HG03280 (cell line): ENCODE measurements around the gene RAMP1.
"Not testable (repeated sequence)": the region's sequence is repeated elsewhere in the genome, so short reads cannot be mapped to it uniquely, and the experiment has no call there.

ENCODE experiments used
- ATAC-seq: cut with Tn5 transposase; IDR thresholded peaks from one replicate; pipeline ENCODE4 v1.9.1; 2021; ENCODE audit warnings: mild to moderate bottlenecking, moderate library complexity; ENCODE audit not compliant: unreplicated experiment

RAMP1 gene

GRCh38 chr2:237863102-237863511 is 3.7 kb downstream of the RAMP1 start:
- ATAC-seq: no peak

GRCh38 chr2:237863689-237864443 is 4.4 kb downstream of the RAMP1 start:
- ATAC-seq: no peak

DNA sequence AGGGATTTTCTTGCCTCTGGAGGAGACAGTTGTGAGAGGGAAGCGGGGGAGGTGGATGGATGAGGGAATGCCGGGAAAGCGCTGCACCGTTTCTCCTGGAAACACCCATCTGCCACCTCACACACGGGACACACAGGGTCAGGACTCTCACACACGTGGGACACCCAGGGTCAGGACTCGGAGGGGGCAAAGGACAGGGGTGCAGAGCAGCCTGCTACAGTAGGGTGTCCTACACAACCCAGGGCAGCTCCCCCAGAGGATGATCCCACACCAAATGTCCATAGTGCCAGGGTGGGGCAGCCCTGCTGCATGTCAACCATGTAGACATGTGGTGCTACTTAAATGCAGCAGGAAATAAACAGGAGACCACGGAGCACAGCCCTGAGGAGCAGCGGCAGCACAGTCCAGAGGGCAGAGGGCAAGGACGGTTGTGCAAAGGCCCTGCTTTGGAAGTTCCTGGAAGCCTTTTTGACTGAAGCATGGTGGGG is 5.1 kb downstream of the RAMP1 start:
- ATAC-seq: no peak

- ATAC-seq: no peak
Measured at GRCh38 chr2:237864940-237865622, 5.7 kb downstream of the RAMP1 start.

GRCh38 chr2:237865623-237866041 is 6.2 kb downstream of the RAMP1 start:
- no peak for ATAC-seq

DNA sequence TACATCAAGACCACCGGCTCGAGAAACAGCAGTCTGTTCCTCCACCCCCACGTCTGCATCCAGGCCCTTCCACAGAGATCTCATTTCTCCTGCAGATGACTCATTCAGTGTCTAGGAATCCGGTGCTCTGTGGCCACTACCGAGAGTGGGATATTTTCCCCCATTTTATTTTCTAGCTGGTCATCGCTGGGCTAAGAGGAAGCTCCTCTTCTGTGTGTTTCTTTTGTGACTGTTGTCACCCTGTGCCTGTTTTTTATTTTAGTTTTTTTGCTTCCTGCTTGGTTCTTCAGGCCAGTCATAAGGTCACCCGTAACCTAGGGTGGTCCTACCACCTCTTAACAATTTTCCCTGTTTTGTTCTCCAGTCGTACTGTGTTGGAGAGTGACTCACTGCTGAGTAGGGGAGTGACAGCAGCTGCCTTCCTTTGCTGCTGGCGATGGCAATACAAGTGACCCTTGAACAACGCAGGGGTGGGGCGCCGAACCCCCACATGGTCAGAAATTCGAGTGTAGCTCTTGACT is 6.7 kb downstream of the RAMP1 start:
- no peak for ATAC-seq

GRCh38 chr2:237867465-237867864 is 8.0 kb downstream of the RAMP1 start:
- no peak for ATAC-seq

DNA sequence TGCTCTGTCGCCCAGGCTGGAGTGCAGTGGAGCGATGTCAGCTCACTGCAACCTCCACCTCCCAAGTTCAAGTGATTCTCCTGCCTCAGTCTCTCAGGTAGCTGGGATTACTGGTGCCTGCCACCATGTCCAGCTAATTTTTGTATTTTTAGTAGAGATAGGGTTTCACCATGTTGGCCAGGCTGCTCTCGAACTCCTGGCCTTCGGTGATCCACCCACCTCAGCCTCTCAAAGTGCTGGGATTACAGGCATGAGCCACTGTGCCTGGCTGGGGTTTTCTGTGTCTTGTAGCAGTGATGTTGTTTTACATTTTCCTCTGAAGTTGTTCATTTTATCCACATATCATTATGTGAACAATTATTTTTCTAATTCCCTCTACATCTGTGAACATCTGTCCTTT is 8.7 kb downstream of the RAMP1 start:
- ATAC-seq: not testable (repeated sequence)

DNA sequence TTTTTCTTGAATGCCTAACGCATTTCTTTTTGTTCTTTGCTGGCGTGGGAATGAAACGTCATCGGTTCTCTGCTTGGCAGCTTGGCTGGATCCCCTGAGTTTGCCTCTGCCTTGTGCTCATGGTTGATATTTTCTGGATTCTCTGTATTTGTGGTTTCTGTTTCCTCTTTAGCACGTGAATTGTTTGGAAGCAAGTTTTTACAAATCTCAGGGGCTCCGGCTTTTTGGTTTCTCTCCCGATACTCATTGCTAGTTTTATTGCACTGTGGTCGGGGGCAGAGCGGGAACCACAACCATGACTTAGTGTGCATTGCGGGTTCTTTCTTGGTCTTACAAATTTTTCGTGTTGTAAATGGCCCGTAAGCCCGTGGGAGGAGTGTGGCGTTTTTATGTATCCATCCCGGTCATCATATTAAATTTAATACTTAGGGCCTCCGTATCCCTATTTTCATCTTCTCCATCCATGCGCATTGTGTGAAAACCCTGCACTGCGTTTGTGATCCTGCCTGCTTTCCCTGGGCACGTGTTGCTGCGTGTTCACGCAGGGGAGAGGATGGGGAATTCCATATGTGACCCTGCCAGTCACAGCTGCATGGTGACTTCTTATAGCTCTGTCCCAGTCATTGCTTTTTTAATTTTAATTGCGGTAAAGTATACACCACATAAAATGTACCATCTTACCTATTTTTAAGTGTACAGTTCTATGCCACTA is 9.4 kb downstream of the RAMP1 start:
- no peak for ATAC-seq

GRCh38 chr2:237869343-237870102 is 10.1 kb downstream of the RAMP1 start:
- ATAC-seq: no peak

DNA sequence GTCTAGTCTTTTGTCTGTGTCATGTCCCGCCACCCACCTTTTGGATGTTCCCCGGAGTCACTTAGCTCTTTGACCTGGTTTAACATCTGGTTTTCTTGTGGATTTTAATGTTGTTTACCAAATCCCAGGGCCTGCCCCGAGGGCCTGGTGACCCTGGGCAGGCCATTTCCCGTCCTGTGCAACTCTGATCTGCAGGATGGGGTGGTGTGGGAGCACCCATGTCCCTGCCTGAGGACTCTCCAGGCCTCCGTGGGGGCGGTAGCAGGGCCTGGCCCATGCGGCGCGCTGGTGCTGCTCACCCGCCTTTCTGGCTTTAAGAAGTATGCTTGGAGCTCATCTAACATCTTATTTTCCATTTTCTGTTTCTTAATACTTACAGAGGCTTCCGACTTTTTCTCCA is 10.7 kb downstream of the RAMP1 start:
- ATAC-seq: no peak

GRCh38 chr2:237870754-237871651 is 11.6 kb downstream of the RAMP1 start:
- no peak for ATAC-seq

GRCh38 chr2:237872178-237872887 is 12.9 kb downstream of the RAMP1 start:
- no peak for ATAC-seq

DNA sequence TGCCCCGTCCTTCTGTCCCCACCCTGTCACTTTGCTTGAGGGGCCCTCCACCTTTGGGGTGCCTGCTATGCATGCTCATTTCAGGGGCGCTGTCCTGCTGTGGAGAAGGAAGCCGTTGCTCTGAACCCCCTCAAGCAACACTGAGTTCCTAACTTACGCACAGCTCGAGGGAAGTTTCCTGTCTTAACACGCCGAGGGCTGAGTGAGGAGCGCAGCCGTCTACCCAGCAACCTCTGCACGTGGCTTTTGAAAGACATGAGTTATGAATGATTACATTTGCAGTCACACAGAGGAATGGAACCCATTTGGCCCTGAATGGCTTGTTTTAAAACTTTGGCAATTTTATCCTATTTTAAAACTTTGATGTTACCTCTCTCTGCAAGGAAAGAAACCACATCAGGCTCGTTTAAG is 14.0 kb downstream of the RAMP1 start:
- ATAC-seq: no peak

DNA sequence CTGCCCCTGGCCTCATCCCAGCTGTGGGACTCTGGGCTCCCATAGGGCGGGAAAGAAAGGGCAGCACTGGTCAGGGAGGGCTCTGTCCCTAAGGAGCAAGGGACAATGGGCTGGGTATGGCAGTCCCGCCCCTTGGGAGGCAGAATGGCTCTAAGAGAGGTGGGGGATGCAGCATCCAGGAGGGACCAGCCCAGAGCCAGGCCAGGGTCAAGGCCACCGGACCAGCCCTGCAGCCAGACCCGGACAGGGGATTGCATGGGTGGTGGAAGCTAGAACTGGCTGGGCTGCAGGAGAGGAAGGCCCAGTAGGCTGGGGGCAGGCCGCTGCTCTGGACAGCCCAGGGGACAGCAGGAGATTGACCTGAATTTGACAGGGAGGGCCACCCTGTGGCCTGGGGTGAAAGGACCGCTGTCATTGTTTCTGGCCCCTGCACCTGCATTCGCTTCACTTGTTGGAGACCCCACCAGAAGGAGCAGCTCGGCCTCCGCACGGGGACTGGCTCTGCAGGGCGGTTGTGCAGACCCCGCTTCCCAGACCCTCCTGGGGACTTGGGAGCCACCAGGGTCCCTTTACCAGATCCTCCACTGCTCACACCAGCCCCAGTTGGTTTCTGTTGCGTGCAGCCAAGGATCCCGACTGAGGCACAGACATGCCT is 14.6 kb downstream of the RAMP1 start:
- no peak for ATAC-seq

- no peak for ATAC-seq
Measured at GRCh38 chr2:237874585-237875161, 15.2 kb downstream of the RAMP1 start.

- ATAC-seq: no peak
Measured at GRCh38 chr2:237875256-237876060, 16.0 kb downstream of the RAMP1 start.
